Karpas-422 (cell line): Measurements from ENCODE around the gene IRF8. TPM values are rescaled to one million over a fixed set of nuclear protein-coding genes. Genes with fewer than 3 reads are reported as not detected.

ENCODE experiments used
- DNase-seq: peaks from one replicate; pipeline ENCODE4 v3.0.0-alpha.2; 2015
- H2AFZ ChIP-seq: fragments of 200-600 bp; sonication (generic); 2 replicates; pipeline ENCODE4 v1.6.1; 2014; ENCODE audit warnings: antibody characterized with exemption, low read length, mixed read lengths
- H3K27ac ChIP-seq: fragments of 200-600 bp; sonication (generic); 2 replicates; pipeline ENCODE4 v1.5.1; 2014; ENCODE audit warnings: mild to moderate bottlenecking, low read length, moderate library complexity
- H3K27me3 ChIP-seq: fragments of 200-600 bp; sonication (generic); 2 replicates; pipeline ENCODE4 v1.6.1; 2014; ENCODE audit warnings: low read length, mixed read lengths
- H3K36me3 ChIP-seq: fragments of 200-600 bp; sonication (generic); 2 replicates; pipeline ENCODE4 v1.6.1; 2014; ENCODE audit warnings: low read length, mixed read lengths; ENCODE audit not compliant: insufficient read depth
- H3K4me1 ChIP-seq: fragments of 200-600 bp; sonication (generic); 2 replicates; pipeline ENCODE4 v1.6.1; 2014; ENCODE audit warnings: mild to moderate bottlenecking, low read length, mixed read lengths
- H3K4me2 ChIP-seq: fragments of 200-600 bp; sonication (generic); 2 replicates; pipeline ENCODE4 v1.6.1; 2014; ENCODE audit warnings: low read length, low read depth, mild to moderate bottlenecking; ENCODE audit not compliant: poor library complexity, severe bottlenecking
- H3K4me3 ChIP-seq: fragments of 200-600 bp; sonication (generic); 2 replicates; pipeline ENCODE4 v1.5.1; 2014; ENCODE audit warnings: mild to moderate bottlenecking, antibody characterized with exemption, low read length, mixed read lengths
- H3K79me2 ChIP-seq: fragments of 200-600 bp; sonication (generic); 2 replicates; pipeline ENCODE4 v1.6.1; 2014; ENCODE audit warnings: mild to moderate bottlenecking, low read length, mixed read lengths
- H3K9ac ChIP-seq: fragments of 200-600 bp; sonication (generic); 2 replicates; pipeline ENCODE4 v1.6.0; 2014; ENCODE audit warnings: low read length
- H3K9me2 ChIP-seq: fragments of 200-600 bp; sonication (generic), shearing (Covaris generic); replicated peaks from 2 replicates; pipeline ENCODE4 v1.6.0; 2014; ENCODE audit warnings: mild to moderate bottlenecking, low read length, moderate library complexity; ENCODE audit not compliant: insufficient read depth
- H3K9me3 ChIP-seq: fragments of 300-700, 200-600 bp; sonication (generic); 2 replicates; pipeline ENCODE4 v1.6.1; 2014; ENCODE audit warnings: low read length, mixed read lengths
- H4K20me1 ChIP-seq: fragments of 200-600 bp; sonication (generic); 2 replicates; pipeline ENCODE4 v1.6.1; 2014; ENCODE audit warnings: mild to moderate bottlenecking, antibody characterized with exemption, low read length, low read depth; ENCODE audit not compliant: insufficient read depth
- total RNA-seq: library from RNA; depleted of rRNA; stranded (reverse); fragments of >200 nt; shearing (Covaris generic); gene quantifications from 2 replicates; pipeline ENCODE4 v1.2.3, GENCODE V29; 2014; ENCODE audit warnings: low replicate concordance

The IRF8 gene
- total RNA-seq, 1 experiment from 2014 or later: 285 TPM

DNA sequence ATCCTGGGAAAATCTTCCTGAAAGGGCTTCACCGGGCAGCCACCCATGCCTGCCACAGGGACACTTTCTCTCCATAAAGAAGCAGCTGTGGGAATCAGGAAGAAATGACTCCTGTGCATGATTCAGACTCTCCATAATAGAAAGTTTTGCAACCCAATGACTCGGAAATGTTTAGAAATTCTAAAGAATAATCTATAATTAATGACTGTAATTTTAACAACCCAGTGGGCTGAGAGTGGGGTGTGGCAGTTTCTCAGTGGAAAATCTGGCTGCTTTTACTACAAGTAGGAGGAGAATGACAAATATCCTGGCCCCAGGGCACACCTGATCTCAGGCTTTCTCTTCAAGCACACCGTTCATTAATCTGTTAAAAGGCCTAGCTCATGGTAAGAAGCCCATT lies 25.7 kb downstream of the IRF8 start:
- no peak for DNase-seq
- H3K27ac ChIP-seq: 0 out of 2 replicates have a peak overlapping the region, but pooled peaks have one; percentile 24
- H3K9ac ChIP-seq: no peak overlapping the region
- peaks cover 3% of the 10 kb centered on the region; the same call in 1 of the 2 replicates for H4K20me1 ChIP-seq
- no peak overlapping the region for H3K4me3 ChIP-seq
- no peak overlapping the region for H3K4me2 ChIP-seq
- H2AFZ ChIP-seq: no peak overlapping the region
- H3K79me2 ChIP-seq: no peaks in the 10 kb centered on the region
- no peaks in the 10 kb centered on the region for H3K9me2 ChIP-seq
- H3K9me3 ChIP-seq: no peaks in the 10 kb centered on the region
- peaks cover 30% of the 10 kb centered on the region for H3K4me1 ChIP-seq
- H3K27me3 ChIP-seq: no peaks in the 10 kb centered on the region
- peaks cover 16% of the 10 kb centered on the region; the same call in 1 of the 2 replicates for H3K36me3 ChIP-seq

DNA sequence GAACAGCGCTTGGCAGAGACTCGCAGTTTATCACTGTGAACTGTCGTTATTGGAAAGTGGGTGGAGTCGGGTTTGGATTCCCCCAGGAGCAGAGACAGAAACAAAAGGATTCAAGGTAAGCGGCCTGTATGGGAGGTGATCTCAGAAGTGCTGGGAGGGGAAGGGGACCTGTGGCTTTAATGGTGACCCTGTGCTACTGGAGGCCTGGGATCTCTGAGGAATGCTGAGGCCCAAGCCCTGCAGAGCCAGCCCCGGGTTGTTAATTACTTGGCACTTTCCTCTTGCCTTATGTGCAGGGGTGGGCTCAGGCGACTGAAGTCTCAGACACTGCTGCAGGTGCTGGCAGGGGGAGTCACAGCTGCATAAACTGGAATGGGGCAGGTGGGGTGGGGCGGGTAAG lies 27.4 kb downstream of the IRF8 start:
- Histone ChIP-seq H3K27ac (no peak overlapping the region), H3K9me2 (no peaks in the 10 kb centered on the region), H4K20me1 (no peaks in the 10 kb centered on the region), H3K36me3 (peaks cover 8% of the 10 kb centered on the region; the same call in 1 of the 2 replicates), H3K9ac (no peak overlapping the region), H3K27me3 (no peaks in the 10 kb centered on the region), H3K79me2 (no peaks in the 10 kb centered on the region), H3K4me1 (peaks cover 31% of the 10 kb centered on the region), H2AFZ (no peak overlapping the region), H3K4me3 (no peak overlapping the region), H3K9me3 (no peaks in the 10 kb centered on the region), H3K4me2 (no peak overlapping the region)
- DNase-seq: no peak

DNA sequence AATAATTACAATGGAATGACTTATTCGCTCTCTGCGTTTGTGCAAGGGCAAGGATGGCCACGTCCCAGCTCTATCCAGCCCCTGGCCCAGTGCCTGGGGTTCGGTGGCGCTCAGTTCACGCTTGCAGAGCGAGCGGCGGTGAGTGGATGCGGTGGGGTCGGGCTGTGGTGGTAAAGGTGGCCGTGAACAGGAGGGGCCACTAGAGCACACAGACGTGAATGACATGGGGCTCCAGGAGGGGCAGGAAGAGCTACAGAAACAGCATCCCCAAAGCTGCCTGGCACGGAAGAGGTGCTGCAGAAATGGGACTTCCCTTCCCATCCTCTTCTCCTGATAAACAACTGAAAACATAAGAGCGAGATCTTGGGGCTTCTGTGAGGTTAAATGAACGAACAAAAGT lies 28.4 kb downstream of the IRF8 start:
- no peak for DNase-seq
- Histone ChIP-seq H4K20me1 (no peaks in the 10 kb centered on the region), H3K9me2 (no peaks in the 10 kb centered on the region), H3K4me1 (peaks cover 41% of the 10 kb centered on the region), H3K27ac (peak overlapping the region; percentile 81), H2AFZ (peak overlapping the region; percentile 74), H3K9ac (peak overlapping the region; percentile 64), H3K36me3 (no peaks in the 10 kb centered on the region), H3K9me3 (no peaks in the 10 kb centered on the region), H3K27me3 (no peaks in the 10 kb centered on the region), H3K4me3 (peak overlapping the region; percentile 41; the same call in 1 of the 2 replicates), H3K79me2 (no peaks in the 10 kb centered on the region), H3K4me2 (peak overlapping the region; percentile 66)

DNA sequence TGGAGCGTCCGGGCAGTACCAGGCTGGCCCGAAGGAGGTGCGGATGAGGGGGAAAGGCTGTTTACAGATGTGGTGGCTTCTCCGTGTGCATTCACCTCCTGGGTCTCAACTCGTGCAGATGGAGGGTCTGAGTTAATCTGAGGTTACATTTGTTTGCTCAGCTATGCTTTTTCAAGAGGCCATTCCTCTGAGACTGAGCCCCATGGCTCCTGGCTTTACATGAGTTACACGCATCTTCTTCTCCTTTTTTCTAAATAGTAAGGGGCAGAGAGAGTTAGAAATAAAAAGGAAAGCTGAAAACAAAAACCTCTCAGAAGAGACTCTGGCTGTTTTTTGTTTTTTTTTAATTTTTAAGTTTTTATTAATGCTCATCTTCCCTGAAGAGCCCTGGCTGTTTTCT lies 29.0 kb downstream of the IRF8 start:
- Histone ChIP-seq H4K20me1 (no peaks in the 10 kb centered on the region), H3K4me2 (peak overlapping the region; percentile 66), H3K27me3 (no peaks in the 10 kb centered on the region), H3K4me3 (peak overlapping the region; percentile 41), H3K4me1 (peaks cover 43% of the 10 kb centered on the region), H3K27ac (peak overlapping the region; percentile 81), H3K36me3 (no peaks in the 10 kb centered on the region), H3K79me2 (no peaks in the 10 kb centered on the region), H2AFZ (peak overlapping the region; percentile 74), H3K9ac (peak overlapping the region; percentile 64), H3K9me3 (no peaks in the 10 kb centered on the region), H3K9me2 (no peaks in the 10 kb centered on the region)
- peak; percentile 67 for DNase-seq

DNA sequence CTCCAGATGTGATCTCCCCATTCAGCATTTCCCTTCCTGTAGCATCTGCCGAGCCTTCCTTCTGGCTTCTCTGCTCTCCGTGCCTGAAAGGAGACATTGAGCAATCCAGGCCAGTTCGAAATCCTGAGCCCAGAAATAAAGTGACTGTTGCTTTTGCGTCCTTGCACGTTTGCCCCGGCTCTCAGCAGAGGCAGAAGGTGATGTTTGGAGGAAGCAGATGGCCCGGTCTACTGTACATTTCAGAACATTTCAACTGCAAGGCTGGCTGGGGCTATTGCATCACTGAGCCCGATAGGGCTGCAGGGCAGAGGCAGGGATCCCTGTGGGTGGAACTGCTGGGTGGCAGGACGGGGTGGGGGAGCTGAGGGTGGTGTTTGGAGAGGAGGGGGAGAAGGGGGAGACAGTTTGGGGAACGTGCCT lies 29.4 kb downstream of the IRF8 start:
- Histone ChIP-seq H2AFZ (peak overlapping the region; percentile 74), H3K4me1 (peaks cover 43% of the 10 kb centered on the region), H3K9me3 (no peaks in the 10 kb centered on the region), H3K4me3 (peak overlapping the region; percentile 41), H3K9me2 (no peaks in the 10 kb centered on the region), H3K4me2 (peak overlapping the region; percentile 66), H3K9ac (peak overlapping the region; percentile 64), H3K79me2 (no peaks in the 10 kb centered on the region), H3K27ac (peak overlapping the region; percentile 81), H3K36me3 (no peaks in the 10 kb centered on the region), H4K20me1 (no peaks in the 10 kb centered on the region), H3K27me3 (no peaks in the 10 kb centered on the region)
- DNase-seq: peak; percentile 74

DNA sequence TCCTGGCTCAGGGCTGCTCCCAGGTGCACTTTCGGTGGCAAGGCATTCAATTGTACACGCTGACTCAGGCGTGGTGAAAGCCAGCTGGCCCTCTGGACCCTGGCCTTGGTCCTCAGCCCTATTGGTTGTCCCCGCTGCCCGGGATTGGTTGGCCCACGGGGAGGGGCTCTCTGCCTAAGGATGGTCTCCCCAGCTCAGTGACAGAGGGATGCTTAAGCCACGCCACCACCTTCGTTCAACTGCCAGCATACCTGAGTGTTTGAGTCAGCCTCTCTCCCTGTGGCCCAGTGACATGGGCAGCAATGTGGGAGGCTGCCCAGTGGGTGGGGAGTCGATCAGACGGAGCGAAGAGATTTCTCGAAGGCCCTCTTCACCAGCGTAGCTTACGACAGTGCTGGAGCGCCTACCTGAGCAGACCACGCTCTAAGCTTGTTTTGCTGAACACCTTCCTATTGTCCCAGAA lies 30.3 kb downstream of the IRF8 start:
- Histone ChIP-seq H3K27ac (no peak overlapping the region), H3K79me2 (no peaks in the 10 kb centered on the region), H3K9me3 (no peaks in the 10 kb centered on the region), H3K27me3 (no peaks in the 10 kb centered on the region), H3K4me1 (peaks cover 43% of the 10 kb centered on the region), H3K9ac (no peak overlapping the region), H3K4me3 (no peak overlapping the region), H4K20me1 (no peaks in the 10 kb centered on the region), H3K9me2 (no peaks in the 10 kb centered on the region), H2AFZ (no peak overlapping the region), H3K4me2 (no peak overlapping the region), H3K36me3 (no peaks in the 10 kb centered on the region)
- DNase-seq: no peak

DNA sequence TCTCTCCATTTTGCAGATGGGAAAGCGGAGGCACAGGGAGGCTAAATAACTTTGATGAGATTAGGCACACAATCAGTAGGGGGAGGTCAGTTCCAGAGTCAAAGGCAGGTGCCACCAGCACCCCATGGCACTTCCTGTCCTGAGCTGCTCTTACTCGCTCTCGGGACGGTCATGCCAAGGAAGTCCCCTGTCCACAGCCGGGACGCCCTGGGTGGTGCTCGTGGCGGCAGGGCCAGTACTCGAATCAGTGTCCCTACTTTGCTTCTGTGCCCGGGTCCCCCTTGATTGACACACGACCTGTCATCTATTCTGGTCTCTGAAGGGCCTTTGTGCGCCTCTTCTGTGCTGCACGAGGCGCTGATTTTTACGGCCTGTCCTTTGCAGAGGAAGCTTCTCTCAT lies 31.3 kb downstream of the IRF8 start:
- H3K36me3 ChIP-seq: no peaks in the 10 kb centered on the region
- H3K27me3 ChIP-seq: no peaks in the 10 kb centered on the region
- peaks cover 45% of the 10 kb centered on the region for H3K4me1 ChIP-seq
- no peak overlapping the region for H3K27ac ChIP-seq
- no peak overlapping the region for H2AFZ ChIP-seq
- no peak overlapping the region for H3K4me3 ChIP-seq
- no peaks in the 10 kb centered on the region for H3K79me2 ChIP-seq
- DNase-seq: no peak
- no peak overlapping the region for H3K4me2 ChIP-seq
- H3K9me2 ChIP-seq: no peaks in the 10 kb centered on the region
- H4K20me1 ChIP-seq: no peaks in the 10 kb centered on the region
- H3K9ac ChIP-seq: no peak overlapping the region
- H3K9me3 ChIP-seq: no peaks in the 10 kb centered on the region

DNA sequence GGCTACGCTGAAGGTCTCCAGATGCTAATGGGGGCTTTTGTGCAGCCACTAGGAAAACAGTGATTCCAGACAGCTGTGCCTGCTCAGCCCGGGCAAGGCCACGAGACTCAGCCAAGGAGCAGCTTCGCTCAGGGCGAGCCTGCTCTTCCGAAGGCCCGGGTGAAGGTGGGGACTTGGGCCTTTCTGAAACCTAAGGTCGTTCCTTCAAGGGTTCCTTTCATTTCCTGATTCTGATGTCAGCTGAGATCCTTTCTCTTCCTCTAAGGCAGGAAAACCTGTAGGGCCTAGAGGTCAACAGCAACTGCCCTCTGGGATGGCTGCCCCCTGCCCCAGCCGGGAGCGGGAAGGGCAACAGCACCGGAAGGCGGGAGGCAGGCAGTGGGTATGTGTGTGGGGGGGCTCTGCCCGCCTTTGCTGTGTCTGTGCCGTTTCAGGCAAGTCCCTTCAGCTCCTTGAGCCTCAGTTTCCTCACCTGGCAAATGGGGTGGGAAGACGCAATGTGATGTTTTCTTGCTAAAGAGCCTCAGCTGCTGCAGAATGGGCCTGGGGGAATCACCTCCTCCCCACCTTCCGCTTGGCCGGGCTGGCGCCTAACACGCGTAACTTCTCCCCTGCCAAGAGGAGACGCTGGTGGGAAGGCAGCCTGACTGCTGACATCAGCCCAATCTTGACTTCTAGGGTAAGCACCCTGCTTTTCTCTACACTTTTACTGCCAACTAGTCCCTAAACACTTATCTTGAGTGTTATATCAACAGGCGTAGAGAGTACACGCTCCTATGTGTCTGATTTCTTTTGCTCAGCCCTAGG lies 32.8 kb downstream of the IRF8 start:
- Histone ChIP-seq H2AFZ (no peak overlapping the region), H3K9me2 (no peaks in the 10 kb centered on the region), H3K27ac (no peak overlapping the region), H3K4me2 (peak overlapping the region; percentile 25), H3K27me3 (no peaks in the 10 kb centered on the region), H3K9me3 (no peaks in the 10 kb centered on the region), H3K36me3 (no peaks in the 10 kb centered on the region), H3K4me3 (no peak overlapping the region), H3K9ac (no peak overlapping the region), H4K20me1 (no peaks in the 10 kb centered on the region), H3K4me1 (peaks cover 51% of the 10 kb centered on the region), H3K79me2 (no peaks in the 10 kb centered on the region)
- DNase-seq: no peak
